Right lung (tissue), 5 donors: ENCODE results near the gene BIRC2. TPM values are rescaled to one million over a fixed set of nuclear protein-coding genes. Genes with fewer than 3 reads are reported as not detected.
"Not testable (repeated sequence)": the region's sequence is repeated elsewhere in the genome, so short reads cannot be mapped to it uniquely, and the experiment has no call there.

Source experiments
- DNase-seq, 2 donors: peaks; one replicate each; pipeline ENCODE4 v3.0.0-alpha.2; 2013
- polyA plus RNA-seq, 5 donors: library from polyadenylated mRNA; unstranded; fragments of 120-200 nt; gene quantifications; one replicate each; pipeline versions ENCODE4 v1.2.1 to v1.2.3, GENCODE V29; 2013; ENCODE audit warnings: inconsistent platforms in 1 of 5, low replicate concordance in 1 of 5; ENCODE audit not compliant: insufficient read length in 5 of 5, insufficient read depth in 1 of 5

Gene BIRC2
- polyA plus RNA-seq, 5 donors = 58.5 to 82.4 (median 78.6) TPM

- no peak for DNase-seq
These were observed 26.8 kb upstream of the BIRC2 start for GRCh38 chr11:102320188-102320587.

GRCh38 chr11:102320679-102321078 lies 26.3 kb upstream of the BIRC2 start:
- DNase-seq = no peak

- DNase-seq = no peak
These were observed 24.5 kb upstream of the BIRC2 start for GRCh38 chr11:102322560-102322959.

GRCh38 chr11:102323542-102324251 lies 23.3 kb upstream of the BIRC2 start:
- no peak for DNase-seq

GRCh38 chr11:102325088-102325487 lies 21.9 kb upstream of the BIRC2 start:
- no peak for DNase-seq

- DNase-seq = no peak
These were observed 18.3 kb upstream of the BIRC2 start for GRCh38 chr11:102328748-102329147.

- DNase-seq = no peak
These were observed 16.8 kb upstream of the BIRC2 start for GRCh38 chr11:102330231-102330630.

- DNase-seq = no peak
These were observed 15.7 kb upstream of the BIRC2 start for GRCh38 chr11:102331341-102331740.

GRCh38 chr11:102332611-102332994 lies 14.4 kb upstream of the BIRC2 start:
- DNase-seq = no peak

GRCh38 chr11:102338479-102339010 lies 8.5 kb upstream of the BIRC2 start:
- no peak for DNase-seq

- not testable (repeated sequence) for DNase-seq
These were observed 5.7 kb upstream of the BIRC2 start for GRCh38 chr11:102341311-102341710.

GRCh38 chr11:102341844-102342318 lies 5.1 kb upstream of the BIRC2 start:
- peak; percentile 59 to 71 for DNase-seq

GRCh38 chr11:102343809-102344208 lies 3.2 kb upstream of the BIRC2 start:
- DNase-seq = no peak

GRCh38 chr11:102345904-102346303 lies 1.1 kb upstream of the BIRC2 start:
- peak; percentile 25 to 47 for DNase-seq

- DNase-seq = no peak
These were observed 612 bp upstream of the BIRC2 start for GRCh38 chr11:102346456-102346747.

GRCh38 chr11:102347462-102348370 lies 702 bp downstream of the BIRC2 start:
- peak in 1 of 2 donors; percentile 65 for DNase-seq

- no peak for DNase-seq
These were observed 10.1 kb downstream of the BIRC2 start for GRCh38 chr11:102357116-102357515.

- DNase-seq = no peak
These were observed 12.4 kb downstream of the BIRC2 start for GRCh38 chr11:102359372-102359771.

- no peak for DNase-seq
These were observed 13.7 kb downstream of the BIRC2 start for GRCh38 chr11:102360681-102361080.

GRCh38 chr11:102361086-102362031 lies 14.3 kb downstream of the BIRC2 start:
- DNase-seq = no peak

- DNase-seq = no peak
These were observed 18.0 kb downstream of the BIRC2 start for GRCh38 chr11:102364991-102365390.

GRCh38 chr11:102367364-102367763 lies 20.4 kb downstream of the BIRC2 start:
- DNase-seq = no peak
